ENCODE measurements around the gene CXCR6. TPM values are rescaled to one million over a fixed set of nuclear protein-coding genes. Genes with fewer than 3 reads are reported as not detected.

Gene CXCR6
- polyA plus RNA-seq, 1 donor from 2014 or later, result not detected

DNA sequence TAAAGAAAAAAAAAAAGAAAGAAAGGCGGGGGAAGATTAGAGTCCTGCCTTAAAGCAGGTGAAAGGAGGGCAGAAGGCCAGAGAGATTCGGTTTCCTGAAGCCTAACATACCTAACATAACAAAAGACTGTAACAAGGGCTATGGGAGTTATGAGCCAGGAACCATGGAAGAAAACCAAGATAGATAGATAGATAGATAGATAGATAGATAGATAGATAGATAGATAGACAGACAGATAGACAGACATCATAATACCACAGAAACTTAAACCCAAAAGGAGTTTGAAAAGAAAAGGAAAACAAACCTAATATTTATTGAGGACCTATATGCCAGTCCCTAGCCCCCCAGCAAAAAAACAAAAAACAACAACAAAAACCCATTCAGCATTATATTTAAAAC is 54.7 kb downstream of the CXCR6 start:
- no peak overlapping the region for H3K9ac ChIP-seq (ENCODE audit: low read length)
- no peaks in the 10 kb centered on the region for H3K27me3 ChIP-seq (ENCODE audit: insufficient read depth, low read depth, low read length)
- no peak overlapping the region for H3K27ac ChIP-seq (ENCODE audit: low read length)
- no peaks in the 10 kb centered on the region for H4K20me1 ChIP-seq (ENCODE audit: insufficient read depth)
- H3F3A ChIP-seq (ENCODE audit: insufficient read depth, low read length, poor library complexity, severe bottlenecking), result no peaks in the 10 kb centered on the region
- TF ChIP-seq MXI1 (conservative IDR thresholded peaks at IDR 0.05; ENCODE audit: poor library complexity, severe bottlenecking) (no peak), RAD21 (conservative IDR thresholded peaks at IDR 0.05) (no peak), CTCF (IDR thresholded peaks at IDR 0.05; ENCODE audit: poor library complexity, severe bottlenecking) (no peak), EZH2 (IDR thresholded peaks at IDR 0.05; ENCODE audit: borderline replicate concordance, insufficient read depth, low read length, poor library complexity, severe bottlenecking) (no peak), EP300 (conservative IDR thresholded peaks at IDR 0.05; ENCODE audit: poor library complexity, severe bottlenecking) (no peak), REST (IDR thresholded peaks at IDR 0.05; ENCODE audit: borderline replicate concordance) (no peak), TAF1 (IDR thresholded peaks at IDR 0.05; ENCODE audit: low read depth) (no peak), SMC3 (conservative IDR thresholded peaks at IDR 0.05; ENCODE audit: poor library complexity) (no peak), POLR2AphosphoS5 (IDR thresholded peaks at IDR 0.05) (no peak)
- no peaks in the 10 kb centered on the region for H3K9me3 ChIP-seq (ENCODE audit: low read length)
- no peaks in the 10 kb centered on the region for H3K9me2 ChIP-seq (ENCODE audit: insufficient read depth, low read length)
- no peak overlapping the region for H3K4me2 ChIP-seq (ENCODE audit: low read length)
- no peak overlapping the region for H3K4me3 ChIP-seq (ENCODE audit: low read length)
- H2AFZ ChIP-seq (ENCODE audit: low read depth, low read length), result no peak overlapping the region
- no peaks in the 10 kb centered on the region for H3K79me2 ChIP-seq (replicated peaks; ENCODE audit: insufficient read depth, low read length)
- H3K36me3 ChIP-seq (ENCODE audit: insufficient read depth, low read length), result no peaks in the 10 kb centered on the region

Small RNA genes lying within 50 kb of the gene (small RNA-seq; reads per million reads assigned to genes)
- gene RF00019, result 0 to 1.2 (median 0) reads per million in 3 experiments

Other genes with a start within 250 kb of the CXCR6 start
- not detected in 2 replicates for gene SLC6A20, start 146.9 kb upstream of the CXCR6 start, polyA plus RNA-seq
- gene LZTFL1, start 101.3 kb upstream of the CXCR6 start, polyA plus RNA-seq, result 26.8 and 27.6 TPM in 2 replicates
- not detected in 2 replicates for gene CCR9, start 56.9 kb upstream of the CXCR6 start, polyA plus RNA-seq
- 0.12 TPM in 1 of 2 replicates, not detected in the other for gene FYCO1, start 52.4 kb downstream of the CXCR6 start, polyA plus RNA-seq
- gene XCR1, start 84.0 kb downstream of the CXCR6 start, polyA plus RNA-seq, result not detected in 2 replicates

Measured in neural cell (in vitro differentiated cells).